Liver (tissue), 9 donors: ENCODE data around the gene CDH16. TPM values are rescaled to one million over a fixed set of nuclear protein-coding genes. Genes with fewer than 3 reads are reported as not detected.
"Not testable (repeated sequence)": the region's sequence is repeated elsewhere in the genome, so short reads cannot be mapped to it uniquely, and the experiment has no call there.

ENCODE experiments used
- DNase-seq: peaks from one replicate; pipeline ENCODE4 v3.0.0-alpha.2; 2017; ENCODE audit warnings: low spot score
- H3K27ac ChIP-seq, 2 donors: one replicate each; pipeline ENCODE4 v1.7.0; 2013; ENCODE audit warnings: inconsistent platforms in 2 of 2, low read length in 2 of 2, control low read depth in 1 of 2, low read depth in 1 of 2, mild to moderate bottlenecking in 1 of 2
- H3K27me3 ChIP-seq, 4 donors: one replicate each; pipeline versions ENCODE4 v1.6.1 to v1.7.0; 2013; ENCODE audit warnings: low read length in 3 of 4, inconsistent platforms in 1 of 4, mild to moderate bottlenecking in 1 of 4, moderate library complexity in 1 of 4; ENCODE audit not compliant: control insufficient read depth in 4 of 4, insufficient read depth in 4 of 4
- H3K36me3 ChIP-seq, 4 donors: one replicate each; pipeline versions ENCODE4 v1.6.1 to v1.7.0; 2013; ENCODE audit warnings: low read length in 3 of 4, mild to moderate bottlenecking in 3 of 4, low read depth in 1 of 4, moderate library complexity in 1 of 4; ENCODE audit not compliant: control insufficient read depth in 4 of 4, insufficient read depth in 3 of 4
- H3K4me1 ChIP-seq, 4 donors: one replicate each; pipeline versions ENCODE4 v1.6.1 to v1.7.0; 2013; ENCODE audit warnings: low read length in 3 of 4, mild to moderate bottlenecking in 3 of 4, moderate library complexity in 1 of 4; ENCODE audit not compliant: control insufficient read depth in 4 of 4, insufficient read depth in 4 of 4
- H3K4me3 ChIP-seq, 3 donors: one replicate each; pipeline versions ENCODE4 v1.6.1 to v1.7.0; 2013; ENCODE audit warnings: low read length in 3 of 3, control low read depth in 1 of 3, low read depth in 1 of 3, mild to moderate bottlenecking in 1 of 3
- H3K9ac ChIP-seq, 2 donors: one replicate each; pipeline ENCODE4 v1.7.0; 2013; ENCODE audit warnings: low read length in 2 of 2, mild to moderate bottlenecking in 2 of 2, moderate library complexity in 2 of 2, control low read depth in 1 of 2, low read depth in 1 of 2
- H3K9me3 ChIP-seq, 4 donors: one replicate each; pipeline versions ENCODE4 v1.6.1 to v1.7.0; 2013; ENCODE audit warnings: low read length in 3 of 4; ENCODE audit not compliant: control insufficient read depth in 4 of 4
- EGR1 ChIP-seq, 2 donors: IDR thresholded peaks; 2 replicates each; pipeline ENCODE4 v1.6.1; 2016 to 2018; ENCODE audit warnings: antibody characterized with exemption in 2 of 2, low read depth in 2 of 2
- FOXA1 ChIP-seq: IDR thresholded peaks from 2 replicates; pipeline ENCODE4 v1.6.1; 2016; ENCODE audit warnings: antibody characterized with exemption
- FOXA2 ChIP-seq: IDR thresholded peaks from 2 replicates; pipeline ENCODE4 v1.6.1; 2016; ENCODE audit warnings: antibody characterized with exemption
- GABPA ChIP-seq, 2 donors: IDR thresholded peaks in 1 of 2; conservative IDR thresholded peaks in 1 of 2; 2 replicates each; pipeline ENCODE4 v1.6.1; 2016; ENCODE audit warnings: antibody characterized with exemption in 2 of 2, mild to moderate bottlenecking in 1 of 2, moderate library complexity in 1 of 2
- HNF4A ChIP-seq, 2 donors: conservative IDR thresholded peaks; 2 replicates each; pipeline ENCODE4 v1.6.1; 2016; ENCODE audit warnings: antibody characterized with exemption in 2 of 2, mild to moderate bottlenecking in 2 of 2
- HNF4G ChIP-seq: IDR thresholded peaks from 2 replicates; pipeline ENCODE4 v1.6.1; 2016; ENCODE audit warnings: antibody characterized with exemption
- JUND ChIP-seq, 2 donors: IDR thresholded peaks; 2 replicates each; pipeline ENCODE4 v1.6.1; 2016; ENCODE audit warnings: antibody characterized with exemption in 2 of 2
- NR2F2 ChIP-seq: IDR thresholded peaks from 2 replicates; pipeline ENCODE4 v1.6.1; 2016; ENCODE audit warnings: antibody characterized with exemption
- RAD21 ChIP-seq, 2 donors: IDR thresholded peaks; 2 replicates each; pipeline ENCODE4 v1.6.1; 2016; ENCODE audit warnings: antibody characterized with exemption in 2 of 2, mild to moderate bottlenecking in 2 of 2
- RXRA ChIP-seq, 2 donors: IDR thresholded peaks; 2 replicates each; pipeline ENCODE4 v1.6.1; 2017 to 2018; ENCODE audit warnings: antibody characterized with exemption in 2 of 2, mild to moderate bottlenecking in 1 of 2
- TAF1 ChIP-seq: conservative IDR thresholded peaks from 2 replicates; pipeline ENCODE4 v1.6.1; 2016; ENCODE audit warnings: antibody characterized with exemption, mild to moderate bottlenecking
- YY1 ChIP-seq: IDR thresholded peaks from 2 replicates; pipeline ENCODE4 v1.6.1; 2016; ENCODE audit warnings: antibody characterized with exemption, mild to moderate bottlenecking
- WGBS: extraction: QIAGEN DNeasy Blood & Tissue Kit; methylation state at CpG from one replicate; pipeline ENCODE4 v1.1.7; 2013; 5-methylcytosine and 5-hydroxymethylcytosine counted together
- polyA plus RNA-seq, 2 donors: library from polyadenylated mRNA; stranded (reverse) in 1 of 2; unstranded in 1 of 2; fragments of 200-250 nt in 1 of 2; fragments of >200 nt in 1 of 2; fragmentation: Nextera tagmentation in 1 of 2; extraction: Ambion mirVana in 1 of 2; gene quantifications; one replicate each; pipeline versions ENCODE4 v1.2.1 to v1.2.3, GENCODE V29; 2013 to 2015
- total RNA-seq, 2 donors: library from RNA; depleted of rRNA; stranded (reverse); fragments of >200 nt; gene quantifications; one replicate each; pipeline ENCODE4 v1.2.3, GENCODE V29; 2014
- TF ChIP-seq, protein P1 (sequence below): IDR thresholded peaks from 2 replicates; pipeline ENCODE4 v1.6.1; 2016; ENCODE audit warnings: antibody characterized with exemption
- TF ChIP-seq, protein P2 (sequence below): IDR thresholded peaks from 2 replicates; pipeline ENCODE4 v1.6.1; 2016; ENCODE audit warnings: antibody characterized with exemption
- TF ChIP-seq, protein P3 (sequence below): IDR thresholded peaks from 2 replicates; pipeline ENCODE4 v1.6.1; 2016; ENCODE audit warnings: antibody characterized with exemption, mild to moderate bottlenecking
- TF ChIP-seq, protein P4 (sequence below): fragments of 150-350 bp; IDR thresholded peaks from 2 replicates; pipeline ENCODE4 v1.5.1; 2017; ENCODE audit warnings: improper control_type of control experiment, low read depth, low read length; ENCODE audit not compliant: missing input control
- donor health status: healthy.
- donor health status: healthy.
- donor health status: healthy.
- donor health status: healthy.
- donor health status: healthy.

The CDH16 gene
- total and polyA plus RNA-seq, 4 donors = 0.56 TPM; not detected in 3

DNA sequence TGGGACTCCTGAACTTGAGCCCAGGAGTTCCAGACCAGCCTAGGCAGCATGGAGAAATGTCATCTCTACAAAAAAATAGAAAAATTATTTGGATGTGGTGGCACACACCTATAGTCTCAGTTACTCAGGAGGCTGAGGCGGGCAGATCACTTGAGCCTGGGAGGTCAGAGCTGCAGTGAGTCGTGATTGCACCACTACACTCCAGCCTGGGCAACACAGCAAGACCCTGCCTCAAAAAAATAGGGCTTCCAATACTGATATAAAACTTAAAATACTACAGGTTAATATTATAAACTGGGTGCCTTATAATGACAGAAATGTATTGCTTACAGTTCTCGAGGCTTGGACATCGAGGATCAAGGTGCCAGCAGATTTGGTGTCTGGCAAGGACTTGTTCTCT lies 27.3 kb upstream of the CDH16 start:
- no peak overlapping the region for H3K9ac ChIP-seq
- no peak overlapping the region for H3K27ac ChIP-seq
- H3K4me1 ChIP-seq = peaks cover 10 to 32% (median 25%) of the 10 kb centered on the region in 4 donors
- no peaks in the 10 kb centered on the region for H3K9me3 ChIP-seq
- no peaks in the 10 kb centered on the region for H3K27me3 ChIP-seq
- H3K36me3 ChIP-seq = peaks cover 15 to 30% (median 26%) of the 10 kb centered on the region in 4 donors
- no peak overlapping the region for H3K4me3 ChIP-seq
- WGBS = 68% methylated on average over 4 of the region's 4 CpGs
- TF ChIP-seq, protein P1, sequence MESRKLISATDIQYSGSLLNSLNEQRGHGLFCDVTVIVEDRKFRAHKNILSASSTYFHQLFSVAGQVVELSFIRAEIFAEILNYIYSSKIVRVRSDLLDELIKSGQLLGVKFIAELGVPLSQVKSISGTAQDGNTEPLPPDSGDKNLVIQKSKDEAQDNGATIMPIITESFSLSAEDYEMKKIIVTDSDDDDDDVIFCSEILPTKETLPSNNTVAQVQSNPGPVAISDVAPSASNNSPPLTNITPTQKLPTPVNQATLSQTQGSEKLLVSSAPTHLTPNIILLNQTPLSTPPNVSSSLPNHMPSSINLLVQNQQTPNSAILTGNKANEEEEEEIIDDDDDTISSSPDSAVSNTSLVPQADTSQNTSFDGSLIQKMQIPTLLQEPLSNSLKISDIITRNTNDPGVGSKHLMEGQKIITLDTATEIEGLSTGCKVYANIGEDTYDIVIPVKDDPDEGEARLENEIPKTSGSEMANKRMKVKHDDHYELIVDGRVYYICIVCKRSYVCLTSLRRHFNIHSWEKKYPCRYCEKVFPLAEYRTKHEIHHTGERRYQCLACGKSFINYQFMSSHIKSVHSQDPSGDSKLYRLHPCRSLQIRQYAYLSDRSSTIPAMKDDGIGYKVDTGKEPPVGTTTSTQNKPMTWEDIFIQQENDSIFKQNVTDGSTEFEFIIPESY = no peak
- TF ChIP-seq, protein P2, sequence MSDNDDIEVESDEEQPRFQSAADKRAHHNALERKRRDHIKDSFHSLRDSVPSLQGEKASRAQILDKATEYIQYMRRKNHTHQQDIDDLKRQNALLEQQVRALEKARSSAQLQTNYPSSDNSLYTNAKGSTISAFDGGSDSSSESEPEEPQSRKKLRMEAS = no peak
- TF ChIP-seq EGR1 (IDR thresholded peaks at IDR 0.05; ENCODE audit: low read depth in 2 of 2) (no peak), HNF4G (no peak), GABPA (IDR thresholded peaks at IDR 0.05 in 1 of 2, conservative IDR thresholded peaks at IDR 0.05 in 1 of 2) (no peak)
- no peak for DNase-seq

DNA sequence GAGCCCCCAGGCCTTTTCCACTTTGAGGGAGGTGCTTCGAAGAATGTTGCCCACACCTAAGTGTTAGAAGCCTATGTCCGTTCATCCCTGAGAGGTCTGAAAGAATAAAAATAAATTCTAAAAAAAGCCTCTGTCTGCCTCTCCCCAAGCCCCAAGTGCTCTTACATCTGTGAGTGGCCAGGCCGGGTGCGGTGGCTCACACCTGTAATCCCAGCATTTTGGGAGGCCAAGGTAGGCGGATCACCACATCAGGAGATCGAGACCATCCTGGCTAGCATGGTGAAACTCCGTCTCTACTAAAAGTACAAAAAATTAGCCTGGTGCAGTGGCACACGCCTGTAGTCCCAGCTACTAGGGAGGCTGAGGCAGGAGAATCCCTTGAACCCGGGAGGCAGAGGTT lies 26.3 kb upstream of the CDH16 start:
- H3K9me3 ChIP-seq, H3K4me3 ChIP-seq, DNase-seq, H3K27me3 ChIP-seq, H3K27ac ChIP-seq, H3K9ac ChIP-seq: not testable (repeated sequence)
- WGBS = 75% methylated on average over 9 of the region's 9 CpGs
- Histone ChIP-seq H3K4me1 (peaks cover 10 to 31% (median 25%) of the 10 kb centered on the region in 4 donors), H3K36me3 (peaks cover 23 to 39% (median 36%) of the 10 kb centered on the region in 4 donors)

DNA sequence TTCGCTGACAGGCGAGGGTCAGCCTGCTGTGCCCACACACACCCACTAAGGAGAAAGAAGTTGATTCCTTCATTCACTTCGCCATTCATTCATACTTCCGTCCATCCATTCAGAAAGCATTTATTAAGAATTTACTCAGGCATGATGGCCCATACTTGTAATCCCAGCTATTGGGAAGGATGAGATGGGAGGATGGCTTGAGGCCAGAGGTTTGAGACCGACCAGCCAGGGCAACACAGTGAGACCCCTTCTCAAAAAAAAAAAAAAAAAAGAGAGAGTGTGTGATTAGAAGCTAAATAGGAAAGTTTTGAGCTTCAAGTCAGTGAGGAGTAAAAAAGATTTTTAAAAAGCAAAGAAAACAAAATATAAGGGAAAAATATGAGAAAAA lies 25.4 kb upstream of the CDH16 start:
- Histone ChIP-seq H3K36me3 (peaks cover 30 to 47% (median 40%) of the 10 kb centered on the region in 4 donors), H3K9me3 (no peaks in the 10 kb centered on the region), H3K4me1 (peaks cover 12 to 32% (median 25%) of the 10 kb centered on the region in 4 donors), H3K27me3 (no peaks in the 10 kb centered on the region), H3K27ac (no peak overlapping the region), H3K9ac (no peak overlapping the region), H3K4me3 (no peak overlapping the region)
- TF ChIP-seq FOXA2 = no peak
- no peak for TF ChIP-seq EGR1 (IDR thresholded peaks at IDR 0.05; ENCODE audit: low read depth in 2 of 2)
- TF ChIP-seq, protein P1 = no peak
- TF ChIP-seq JUND (IDR thresholded peaks at IDR 0.05) = no peak
- TF ChIP-seq, protein P2 = no peak
- TF ChIP-seq, protein P3, sequence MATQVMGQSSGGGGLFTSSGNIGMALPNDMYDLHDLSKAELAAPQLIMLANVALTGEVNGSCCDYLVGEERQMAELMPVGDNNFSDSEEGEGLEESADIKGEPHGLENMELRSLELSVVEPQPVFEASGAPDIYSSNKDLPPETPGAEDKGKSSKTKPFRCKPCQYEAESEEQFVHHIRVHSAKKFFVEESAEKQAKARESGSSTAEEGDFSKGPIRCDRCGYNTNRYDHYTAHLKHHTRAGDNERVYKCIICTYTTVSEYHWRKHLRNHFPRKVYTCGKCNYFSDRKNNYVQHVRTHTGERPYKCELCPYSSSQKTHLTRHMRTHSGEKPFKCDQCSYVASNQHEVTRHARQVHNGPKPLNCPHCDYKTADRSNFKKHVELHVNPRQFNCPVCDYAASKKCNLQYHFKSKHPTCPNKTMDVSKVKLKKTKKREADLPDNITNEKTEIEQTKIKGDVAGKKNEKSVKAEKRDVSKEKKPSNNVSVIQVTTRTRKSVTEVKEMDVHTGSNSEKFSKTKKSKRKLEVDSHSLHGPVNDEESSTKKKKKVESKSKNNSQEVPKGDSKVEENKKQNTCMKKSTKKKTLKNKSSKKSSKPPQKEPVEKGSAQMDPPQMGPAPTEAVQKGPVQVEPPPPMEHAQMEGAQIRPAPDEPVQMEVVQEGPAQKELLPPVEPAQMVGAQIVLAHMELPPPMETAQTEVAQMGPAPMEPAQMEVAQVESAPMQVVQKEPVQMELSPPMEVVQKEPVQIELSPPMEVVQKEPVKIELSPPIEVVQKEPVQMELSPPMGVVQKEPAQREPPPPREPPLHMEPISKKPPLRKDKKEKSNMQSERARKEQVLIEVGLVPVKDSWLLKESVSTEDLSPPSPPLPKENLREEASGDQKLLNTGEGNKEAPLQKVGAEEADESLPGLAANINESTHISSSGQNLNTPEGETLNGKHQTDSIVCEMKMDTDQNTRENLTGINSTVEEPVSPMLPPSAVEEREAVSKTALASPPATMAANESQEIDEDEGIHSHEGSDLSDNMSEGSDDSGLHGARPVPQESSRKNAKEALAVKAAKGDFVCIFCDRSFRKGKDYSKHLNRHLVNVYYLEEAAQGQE = no peak
- no peak for TF ChIP-seq HNF4A (conservative IDR thresholded peaks at IDR 0.05)
- no peak for TF ChIP-seq NR2F2
- no peak for TF ChIP-seq YY1
- no peak for TF ChIP-seq RXRA (IDR thresholded peaks at IDR 0.05)
- TF ChIP-seq FOXA1 = no peak
- TF ChIP-seq TAF1 = no peak
- TF ChIP-seq, protein P4, sequence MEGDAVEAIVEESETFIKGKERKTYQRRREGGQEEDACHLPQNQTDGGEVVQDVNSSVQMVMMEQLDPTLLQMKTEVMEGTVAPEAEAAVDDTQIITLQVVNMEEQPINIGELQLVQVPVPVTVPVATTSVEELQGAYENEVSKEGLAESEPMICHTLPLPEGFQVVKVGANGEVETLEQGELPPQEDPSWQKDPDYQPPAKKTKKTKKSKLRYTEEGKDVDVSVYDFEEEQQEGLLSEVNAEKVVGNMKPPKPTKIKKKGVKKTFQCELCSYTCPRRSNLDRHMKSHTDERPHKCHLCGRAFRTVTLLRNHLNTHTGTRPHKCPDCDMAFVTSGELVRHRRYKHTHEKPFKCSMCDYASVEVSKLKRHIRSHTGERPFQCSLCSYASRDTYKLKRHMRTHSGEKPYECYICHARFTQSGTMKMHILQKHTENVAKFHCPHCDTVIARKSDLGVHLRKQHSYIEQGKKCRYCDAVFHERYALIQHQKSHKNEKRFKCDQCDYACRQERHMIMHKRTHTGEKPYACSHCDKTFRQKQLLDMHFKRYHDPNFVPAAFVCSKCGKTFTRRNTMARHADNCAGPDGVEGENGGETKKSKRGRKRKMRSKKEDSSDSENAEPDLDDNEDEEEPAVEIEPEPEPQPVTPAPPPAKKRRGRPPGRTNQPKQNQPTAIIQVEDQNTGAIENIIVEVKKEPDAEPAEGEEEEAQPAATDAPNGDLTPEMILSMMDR = no peak
- no peak for TF ChIP-seq RAD21 (IDR thresholded peaks at IDR 0.05)
- TF ChIP-seq GABPA (IDR thresholded peaks at IDR 0.05 in 1 of 2, conservative IDR thresholded peaks at IDR 0.05 in 1 of 2) = no peak
- no peak for TF ChIP-seq HNF4G
- 93% methylated on average over 5 of the region's 5 CpGs for WGBS
- DNase-seq = no peak
